Measurements from ENCODE around the gene IL24.

GRCh38 chr1:206929524-206929923 is 32.3 kb downstream of the IL24 start:
- TF ChIP-seq, protein P1, sequence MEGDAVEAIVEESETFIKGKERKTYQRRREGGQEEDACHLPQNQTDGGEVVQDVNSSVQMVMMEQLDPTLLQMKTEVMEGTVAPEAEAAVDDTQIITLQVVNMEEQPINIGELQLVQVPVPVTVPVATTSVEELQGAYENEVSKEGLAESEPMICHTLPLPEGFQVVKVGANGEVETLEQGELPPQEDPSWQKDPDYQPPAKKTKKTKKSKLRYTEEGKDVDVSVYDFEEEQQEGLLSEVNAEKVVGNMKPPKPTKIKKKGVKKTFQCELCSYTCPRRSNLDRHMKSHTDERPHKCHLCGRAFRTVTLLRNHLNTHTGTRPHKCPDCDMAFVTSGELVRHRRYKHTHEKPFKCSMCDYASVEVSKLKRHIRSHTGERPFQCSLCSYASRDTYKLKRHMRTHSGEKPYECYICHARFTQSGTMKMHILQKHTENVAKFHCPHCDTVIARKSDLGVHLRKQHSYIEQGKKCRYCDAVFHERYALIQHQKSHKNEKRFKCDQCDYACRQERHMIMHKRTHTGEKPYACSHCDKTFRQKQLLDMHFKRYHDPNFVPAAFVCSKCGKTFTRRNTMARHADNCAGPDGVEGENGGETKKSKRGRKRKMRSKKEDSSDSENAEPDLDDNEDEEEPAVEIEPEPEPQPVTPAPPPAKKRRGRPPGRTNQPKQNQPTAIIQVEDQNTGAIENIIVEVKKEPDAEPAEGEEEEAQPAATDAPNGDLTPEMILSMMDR (conservative IDR thresholded peaks at IDR 0.05 in 1 of 2, IDR thresholded peaks at IDR 0.05 in 1 of 2; ENCODE audit: low read depth in 1 of 2, low read length in 2 of 2): no peak
- TF ChIP-seq EZH2 (IDR thresholded peaks at IDR 0.05; ENCODE audit: low read length, missing control alignments): no peak
